HG02759 (cell line): ENCODE measurements around the gene STAC2.

Experiments used
- ATAC-seq: cut with Tn5 transposase; IDR thresholded peaks from one replicate; pipeline ENCODE4 v1.9.1; 2021; ENCODE audit warnings: mild to moderate bottlenecking, moderate library complexity; ENCODE audit not compliant: unreplicated experiment

Gene STAC2

DNA sequence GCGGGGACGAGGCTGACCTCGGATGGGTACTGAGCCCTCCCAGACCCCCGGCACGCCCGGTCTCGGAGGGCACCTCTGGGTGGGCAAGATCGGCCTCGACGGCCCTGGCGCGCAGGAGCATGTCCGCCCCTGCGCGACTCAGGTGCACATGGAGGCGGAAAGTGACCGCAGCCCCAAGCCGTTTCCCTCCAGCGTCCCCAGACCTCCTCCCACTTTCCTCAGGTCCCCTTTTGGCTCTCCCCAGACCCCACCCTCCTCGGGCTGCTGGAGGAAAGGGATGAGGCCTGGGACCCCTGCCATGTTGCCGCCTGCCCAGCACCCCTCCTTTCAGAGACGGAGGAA, 15.7 kb downstream of the STAC2 start:
- ATAC-seq, result no peak

DNA sequence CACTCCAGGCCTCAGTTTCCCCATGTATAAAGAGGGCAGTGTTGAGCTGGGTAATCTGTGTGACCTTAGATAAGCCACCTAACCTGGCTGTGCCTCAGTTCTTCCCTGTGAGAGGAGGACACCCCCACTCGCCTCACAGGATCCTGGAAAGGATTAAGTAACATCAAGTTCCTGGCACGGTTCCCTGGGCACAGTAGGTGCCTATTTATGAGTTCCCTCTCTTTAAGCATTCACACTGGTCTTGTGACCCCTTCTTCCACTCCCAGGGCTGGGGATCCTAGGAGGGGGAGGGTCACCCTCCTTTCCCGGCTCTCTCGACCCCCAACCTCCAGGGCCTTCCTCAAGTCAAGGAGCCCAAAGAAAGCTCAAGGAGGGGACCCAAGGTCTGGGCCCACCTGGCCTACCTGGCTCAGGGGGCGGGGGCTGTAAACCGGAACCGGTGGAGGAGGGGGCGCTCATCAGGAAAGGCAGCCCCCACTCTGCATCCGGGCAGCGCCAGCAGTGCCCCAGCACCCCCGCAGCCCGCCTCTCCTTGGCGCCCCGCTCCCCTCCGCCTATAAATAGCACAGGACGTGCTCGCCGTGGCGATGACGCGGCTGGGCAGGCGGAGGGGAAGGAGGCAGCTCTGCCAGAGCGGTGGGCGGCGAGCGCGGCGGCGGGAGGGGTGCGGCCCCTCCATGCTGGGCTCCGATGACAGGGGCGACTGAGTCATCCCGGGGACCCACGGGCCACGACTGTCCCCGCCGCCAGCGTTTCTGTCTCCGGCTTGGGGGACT, 16.2 kb downstream of the STAC2 start:
- ATAC-seq, result no peak

DNA sequence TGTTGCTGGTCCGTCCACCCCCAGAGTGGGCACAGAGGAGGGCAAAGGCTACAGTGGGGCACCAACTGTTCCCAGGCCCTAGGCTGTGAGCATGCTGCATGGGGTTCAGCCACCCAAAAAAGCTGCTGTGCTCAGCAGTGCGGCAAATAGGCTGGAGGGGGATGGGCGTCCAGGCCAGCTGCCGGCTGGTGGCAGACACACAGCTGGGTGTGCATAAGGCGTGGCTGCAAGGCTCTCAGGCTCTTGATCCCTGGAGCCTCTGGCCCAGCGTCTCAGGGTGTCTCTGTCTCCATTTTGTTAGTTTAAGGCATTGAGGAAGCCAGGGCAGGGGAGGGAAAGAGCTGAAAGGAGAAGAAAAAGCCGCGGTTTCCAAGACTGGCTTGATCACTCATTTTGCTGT, 16.9 kb downstream of the STAC2 start:
- peak; percentile 51 for ATAC-seq

DNA sequence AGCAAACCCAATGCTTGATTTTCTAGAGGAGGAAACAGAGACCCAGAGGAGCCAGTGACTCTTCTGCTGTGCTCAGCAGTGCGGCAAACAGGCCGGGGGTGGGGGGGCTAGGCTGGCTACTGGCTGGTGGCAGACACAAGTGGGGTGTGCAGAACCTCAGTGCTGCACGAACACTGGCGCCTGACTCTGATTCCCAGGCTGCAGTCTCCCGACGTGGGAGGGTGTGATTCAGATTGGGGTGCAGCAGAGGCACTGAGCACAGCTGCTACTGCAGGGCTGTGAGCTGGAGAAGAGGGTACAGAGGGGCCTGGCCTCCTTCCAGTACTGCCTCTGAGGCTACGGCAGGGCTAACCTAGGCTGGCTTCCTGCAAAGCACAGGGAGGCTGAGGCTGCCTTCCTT, 17.6 kb downstream of the STAC2 start:
- ATAC-seq, result no peak

DNA sequence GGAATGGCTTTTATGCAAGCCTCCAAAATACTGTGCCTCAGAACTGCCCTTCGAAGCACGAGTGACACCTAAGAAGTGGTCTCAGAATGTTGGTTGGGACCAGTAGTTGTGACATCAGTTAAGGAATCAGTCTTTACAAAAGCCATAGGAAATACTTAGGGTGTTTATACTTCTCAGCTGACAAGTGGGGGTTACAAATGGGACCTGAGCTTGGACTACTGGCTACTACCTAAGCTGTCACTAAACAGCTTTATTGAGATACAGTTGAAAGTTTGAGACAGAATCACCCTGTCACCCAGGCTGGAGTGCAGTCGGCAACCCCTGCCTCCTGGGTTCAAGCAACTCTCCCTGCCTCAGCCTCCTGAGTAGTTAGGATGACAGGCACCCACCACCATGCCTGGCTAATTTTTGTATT, 20.6 kb downstream of the STAC2 start:
- no peak for ATAC-seq

DNA sequence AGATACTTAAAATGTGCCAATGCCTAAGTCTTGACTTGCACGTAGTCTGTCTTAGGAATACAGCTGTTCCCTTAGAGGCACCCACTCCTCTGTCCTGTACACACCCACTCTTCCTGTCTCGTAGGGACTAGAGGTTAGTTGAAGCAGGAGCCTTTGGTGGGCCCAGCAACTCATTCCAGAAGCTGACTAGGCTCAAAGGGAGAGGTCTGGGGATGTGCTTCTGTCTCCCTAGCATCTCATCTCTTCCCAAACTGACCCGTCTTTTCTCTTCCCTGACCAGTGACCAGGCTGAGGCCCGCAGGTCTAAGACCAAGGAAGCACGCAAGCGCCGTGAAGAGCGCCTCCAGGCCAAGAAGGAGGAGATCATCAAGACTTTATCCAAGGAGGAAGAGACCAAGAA, 21.5 kb downstream of the STAC2 start:
- ATAC-seq, result no peak

DNA sequence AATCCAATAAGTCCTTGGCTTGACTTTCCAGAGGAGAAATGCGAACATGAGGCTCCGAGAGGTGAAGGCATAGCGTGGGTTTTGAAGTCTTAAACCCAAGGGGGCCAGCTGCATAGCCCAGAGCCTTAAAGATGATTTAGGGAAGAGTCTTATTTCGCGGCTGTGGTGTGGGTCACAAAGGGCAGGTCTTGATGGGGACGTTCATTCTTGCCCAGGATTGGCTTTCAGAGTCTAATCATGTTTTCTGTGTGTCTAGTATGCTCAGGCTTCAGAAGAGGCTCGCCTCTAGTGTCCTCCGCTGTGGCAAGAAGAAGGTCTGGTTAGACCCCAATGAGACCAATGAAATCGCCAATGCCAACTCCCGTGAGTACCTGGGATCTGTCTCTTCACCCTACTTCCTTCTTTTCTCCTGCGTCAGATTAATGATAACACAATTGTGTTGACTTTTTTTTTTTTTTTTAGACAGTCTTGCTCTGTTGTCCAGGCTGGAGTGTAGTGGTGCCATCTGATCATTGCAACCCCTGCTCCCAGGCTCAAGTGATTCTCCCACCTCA, 24.7 kb downstream of the STAC2 start:
- no peak for ATAC-seq

DNA sequence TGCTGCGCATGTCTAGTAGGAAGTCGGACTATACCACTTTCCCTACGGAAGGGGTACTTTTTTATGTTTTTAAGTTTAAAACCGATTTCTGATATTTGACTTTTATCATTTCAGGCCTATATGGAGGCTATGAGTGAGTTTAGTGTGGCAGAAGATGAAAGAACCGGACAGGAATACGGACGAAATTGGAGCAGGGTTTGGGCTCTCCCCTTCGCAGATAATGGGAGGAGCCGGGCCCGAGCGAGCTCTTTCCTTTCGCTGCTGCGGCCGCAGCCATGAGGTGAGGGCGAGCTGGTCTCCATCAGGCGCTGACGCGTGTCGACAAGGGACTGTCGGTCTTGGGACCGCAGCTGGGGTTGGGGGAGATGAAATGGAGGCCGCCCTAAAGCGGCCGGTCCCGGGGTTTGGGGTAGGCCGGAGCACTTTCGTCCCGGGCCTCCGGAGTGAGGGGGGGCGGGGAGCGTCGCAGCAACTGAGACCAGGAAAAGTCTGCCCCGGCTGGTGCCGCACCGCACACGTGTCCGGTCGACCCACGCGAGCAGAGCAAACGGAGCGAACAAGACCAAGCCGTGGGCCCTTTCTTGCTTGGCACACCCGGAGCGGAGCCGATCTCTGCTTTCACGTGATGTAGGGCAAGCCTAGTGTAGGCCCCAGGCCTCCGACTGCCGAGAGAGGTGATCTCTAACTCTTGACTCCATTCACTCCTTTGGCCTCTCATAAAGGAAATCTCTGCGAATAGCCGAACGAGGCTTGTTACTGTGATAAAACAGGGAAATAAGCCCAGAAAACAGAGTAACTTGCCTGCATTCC, 25.5 kb downstream of the STAC2 start, which contains the start of gene RPL19:
Gene RPL19 (plus strand): TSS at position 214 of the 810 bp plus-strand sequence. CDS start 62 bp downstream, at position 276.
- peak; percentile 67 for ATAC-seq

DNA sequence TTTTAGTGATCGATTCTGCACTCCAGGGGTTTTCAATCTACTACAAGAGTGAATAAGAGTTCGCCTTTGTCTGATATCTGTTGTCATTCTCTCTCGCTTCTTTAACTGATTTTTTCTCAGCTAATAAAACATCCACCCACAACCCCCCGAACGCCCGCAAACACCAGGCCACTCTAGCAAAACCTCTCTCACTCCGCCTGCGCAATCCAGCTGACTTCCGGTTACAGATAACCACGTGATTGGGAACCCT, 26.0 kb downstream of the STAC2 start:
- ATAC-seq, result peak; percentile 62

DNA sequence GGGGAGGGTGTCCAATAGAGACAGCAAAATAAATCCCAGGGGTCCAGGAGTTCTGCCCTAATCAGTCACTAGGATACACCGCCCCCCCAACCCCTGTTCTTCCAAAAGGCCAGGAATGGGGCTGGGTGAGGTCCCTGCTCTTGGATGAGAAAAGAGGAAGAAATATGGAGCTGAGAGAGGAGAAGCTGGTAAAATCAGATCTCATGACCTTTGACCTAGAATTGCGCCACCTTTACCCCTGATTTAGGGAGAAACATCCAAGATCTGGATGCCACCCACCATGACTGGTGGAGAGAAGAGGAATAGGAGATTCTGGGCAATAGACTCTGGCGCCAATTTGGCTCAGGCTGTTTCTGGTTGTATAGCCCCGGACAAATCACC, 27.6 kb downstream of the STAC2 start:
- ATAC-seq, result no peak

DNA sequence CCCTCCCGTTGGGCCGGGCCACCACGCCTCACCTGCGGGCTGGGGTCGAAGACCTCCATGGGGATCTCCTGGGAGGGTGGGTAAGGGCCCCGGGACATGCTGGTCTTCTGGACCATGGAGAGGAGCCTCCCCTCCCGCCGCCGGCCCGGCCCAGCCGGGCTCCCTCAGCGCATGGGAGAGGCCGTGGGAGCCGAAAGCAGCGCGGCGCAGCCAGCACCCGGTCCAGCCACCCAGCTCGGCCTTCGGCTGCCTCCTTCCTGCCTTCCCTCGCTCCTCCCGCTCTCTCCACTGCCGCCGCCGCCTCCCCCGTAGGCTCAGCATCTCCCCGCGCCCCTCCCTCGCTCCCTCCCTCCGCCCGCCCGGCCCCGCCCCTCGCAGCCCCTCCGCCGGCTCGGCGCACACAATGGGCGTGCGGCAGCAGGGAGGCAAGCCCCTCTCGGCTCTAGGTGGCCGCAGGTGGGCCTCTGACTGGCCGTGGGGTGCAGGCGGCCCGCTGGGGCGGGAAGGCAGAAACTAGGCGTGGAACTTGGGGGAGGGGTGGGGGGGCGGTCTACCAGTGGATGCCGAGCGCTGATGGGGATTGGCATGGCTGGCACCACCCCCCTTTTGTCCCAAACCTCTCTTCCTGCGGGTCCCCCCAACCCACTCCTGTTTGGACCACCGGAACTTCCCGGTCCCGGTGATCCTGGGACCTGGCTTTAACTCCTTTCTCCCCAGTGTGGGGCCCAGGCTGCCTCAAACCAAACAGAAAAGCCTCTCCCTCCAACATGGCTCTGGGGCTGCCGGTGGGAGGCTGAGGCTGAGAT, 28.2 kb downstream of the STAC2 start, which contains the start of gene CACNB1:
Gene CACNB1 (minus strand): TSS at position 290 of the 806 bp plus-strand sequence. CDS start 174 bp downstream, at position 116.
- ATAC-seq, result peak; percentile 42

DNA sequence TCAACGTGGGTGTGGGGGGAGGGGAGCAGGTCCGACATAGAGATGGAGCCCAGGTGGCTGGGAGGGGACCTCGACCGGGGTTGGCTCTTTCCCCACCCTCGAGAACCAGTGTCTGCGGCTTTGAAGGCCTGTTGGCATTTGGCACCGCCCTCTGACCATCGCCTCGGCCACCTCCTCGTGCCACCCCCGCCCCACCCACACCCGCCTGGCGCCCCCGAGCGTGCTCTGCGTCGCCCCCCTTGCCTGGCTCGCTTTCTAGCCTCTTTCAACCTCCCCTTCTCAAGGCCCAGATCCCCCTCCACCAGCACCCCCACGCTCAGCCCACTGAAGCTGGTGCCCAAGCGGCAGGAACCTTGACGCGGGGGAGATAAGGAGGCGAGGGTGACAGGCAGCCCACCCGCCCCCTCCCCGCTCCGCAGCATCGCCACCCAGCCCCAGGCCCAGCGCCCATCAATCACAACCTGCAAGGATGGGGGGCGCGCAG, 28.9 kb downstream of the STAC2 start:
- ATAC-seq, result no peak

DNA sequence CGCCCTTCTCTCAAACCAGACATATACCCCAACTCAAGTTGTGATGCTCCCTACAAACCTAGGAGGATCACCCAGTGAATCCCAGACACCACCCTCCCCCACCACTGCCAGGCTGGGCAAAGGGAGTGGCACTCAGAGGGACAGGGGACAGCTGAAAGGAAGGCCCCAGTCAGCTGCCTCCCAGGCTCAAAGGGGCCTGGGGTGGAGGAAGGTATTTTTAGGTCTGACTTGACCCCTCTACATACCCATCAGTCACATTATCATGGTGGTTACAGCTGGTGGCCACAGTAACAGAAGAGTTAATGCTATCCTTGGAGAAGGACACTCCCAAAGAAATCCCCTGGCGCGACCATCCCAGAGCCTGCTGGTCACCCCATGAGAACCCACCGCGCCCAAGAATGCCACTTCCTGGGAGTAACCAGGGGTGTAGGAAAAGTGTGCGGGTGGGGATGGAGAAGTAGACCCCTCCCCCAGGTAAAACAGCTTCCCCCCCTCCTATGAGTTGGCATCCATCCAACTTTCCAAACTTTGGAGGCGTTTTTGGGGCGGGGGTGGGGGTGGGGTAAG, 29.4 kb downstream of the STAC2 start:
- no peak for ATAC-seq

DNA sequence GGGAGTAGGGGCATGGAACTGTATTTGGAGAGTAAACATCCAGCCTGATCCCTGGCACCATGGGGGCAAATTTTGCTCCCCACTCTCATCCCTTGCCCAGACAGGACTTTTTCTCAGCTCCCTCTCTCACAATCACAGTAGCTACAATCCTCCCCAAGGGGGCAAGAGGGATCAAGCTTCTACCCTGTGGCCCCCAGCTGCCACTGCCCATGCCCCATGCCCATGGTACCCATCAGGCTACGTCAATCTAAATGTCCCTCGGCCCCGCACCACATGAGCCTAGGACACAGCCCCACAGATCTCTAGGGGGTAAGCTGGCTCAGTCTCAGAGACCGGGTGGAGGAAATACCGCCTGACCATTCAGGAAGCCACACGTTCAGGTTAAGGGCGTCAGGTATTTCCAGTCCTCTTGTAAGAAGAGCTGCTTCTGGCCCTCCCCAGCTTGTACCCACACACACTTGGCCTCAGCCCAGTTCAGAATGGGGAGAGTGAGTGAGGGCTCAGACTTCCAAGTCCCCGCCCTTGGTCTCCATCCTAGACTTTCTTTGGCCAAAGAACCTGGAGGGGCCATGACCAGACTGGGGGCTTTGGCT, 30.1 kb downstream of the STAC2 start:
- no peak for ATAC-seq

DNA sequence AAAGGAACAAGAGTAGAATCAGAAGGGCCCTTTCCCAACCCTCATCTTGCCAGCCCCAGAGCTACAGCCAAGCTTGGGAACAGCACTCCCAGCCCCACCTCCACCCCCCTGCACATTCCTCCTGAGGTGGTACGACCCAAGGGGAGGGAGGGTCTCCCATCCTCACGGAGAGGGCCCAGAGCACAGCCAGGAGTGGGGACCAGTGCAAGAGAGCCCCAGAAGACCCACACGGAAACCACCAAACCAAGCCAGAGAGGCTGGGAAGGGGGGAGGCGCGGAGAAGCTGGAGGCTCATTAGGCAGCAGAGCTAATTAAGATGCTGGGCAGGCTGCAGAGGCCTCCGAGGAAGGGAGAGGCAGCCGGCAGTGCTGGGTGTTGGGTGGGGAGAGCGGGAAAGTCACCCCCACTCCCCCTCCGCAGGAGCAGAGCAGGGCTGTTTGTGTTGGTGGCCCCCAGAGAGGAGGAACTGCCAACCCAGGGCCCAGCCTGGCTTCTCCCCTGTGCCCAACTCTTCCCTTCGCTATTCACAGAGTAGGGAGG, 30.7 kb downstream of the STAC2 start:
- ATAC-seq, result no peak

DNA sequence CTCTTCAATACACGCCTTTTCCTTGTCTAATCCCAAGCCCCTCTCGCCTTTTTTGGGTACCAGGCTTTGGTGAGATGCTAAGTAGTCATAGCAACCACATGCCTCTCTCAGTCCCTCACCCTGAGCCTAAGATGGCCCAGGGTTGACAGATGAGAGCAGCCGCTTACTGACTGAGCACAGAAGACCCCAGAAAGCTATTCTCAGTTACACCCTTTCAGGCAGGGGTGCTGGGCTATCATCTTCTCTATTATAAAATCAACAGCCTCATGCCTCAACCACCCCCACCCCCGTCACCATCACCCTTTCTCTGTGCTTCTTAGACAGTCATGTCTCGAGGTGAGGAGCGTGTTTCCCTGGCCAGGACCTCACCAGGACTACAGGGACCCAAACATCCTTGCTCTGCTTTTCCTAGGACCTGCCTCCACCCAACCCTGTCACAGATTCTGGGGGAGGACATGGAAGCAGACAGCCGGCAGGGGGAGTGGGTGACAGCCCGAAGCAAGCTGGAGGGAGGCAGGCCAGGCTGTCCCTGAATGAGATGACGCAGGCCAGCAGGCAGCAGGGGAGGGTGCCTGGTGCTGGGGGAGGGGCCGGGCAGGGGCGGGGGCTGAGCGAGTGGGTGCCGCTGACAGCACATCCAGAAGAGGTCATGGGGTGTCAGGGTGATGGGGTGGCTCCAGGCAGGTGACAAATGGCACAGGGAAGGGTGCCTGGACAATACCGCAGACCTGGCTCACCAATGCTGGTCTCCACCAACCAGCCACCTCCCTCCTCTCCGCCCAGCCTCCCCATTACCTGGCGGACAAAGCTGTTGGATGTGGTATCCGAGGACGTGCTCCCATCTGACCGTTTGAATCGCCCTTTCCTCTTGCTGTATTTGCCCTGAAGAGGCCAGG, 31.4 kb downstream of the STAC2 start:
- ATAC-seq, result no peak

DNA sequence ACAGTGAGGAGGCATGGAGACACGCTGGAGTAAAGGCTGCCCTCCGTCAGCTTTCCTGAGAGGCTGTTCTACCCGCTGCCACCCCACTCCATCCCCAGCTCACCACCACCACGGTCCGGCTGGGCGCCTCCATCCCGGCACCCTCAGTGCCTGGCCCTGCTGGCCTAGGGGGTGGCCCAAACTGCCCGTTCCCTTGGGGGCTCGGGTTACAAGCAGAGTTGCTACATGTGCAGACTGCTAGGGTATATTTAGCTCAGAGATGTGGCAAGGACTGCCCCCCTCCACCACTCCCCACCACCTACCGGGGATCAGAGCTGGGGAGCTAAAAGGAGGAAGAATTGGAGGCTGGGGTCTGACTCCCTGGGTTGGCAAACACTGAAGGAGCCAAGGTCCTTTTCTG, 32.4 kb downstream of the STAC2 start:
- ATAC-seq, result no peak

DNA sequence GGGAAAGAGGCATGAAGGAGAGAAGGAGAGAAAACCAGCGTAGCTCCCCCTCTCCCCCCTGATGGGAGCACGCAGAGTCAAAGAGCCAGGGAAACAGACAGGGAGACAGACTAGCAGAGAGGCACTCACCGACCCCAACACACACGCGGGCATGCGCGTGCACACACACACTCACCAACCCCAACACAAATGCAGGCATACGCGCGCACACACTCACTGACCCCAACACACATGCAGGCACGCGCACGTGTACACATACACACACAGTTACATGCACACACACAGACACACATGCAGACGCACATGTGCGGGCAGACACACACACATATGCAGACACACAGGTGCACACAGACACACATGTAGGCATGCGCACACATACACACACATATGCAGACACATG, 32.8 kb downstream of the STAC2 start:
- ATAC-seq, result no peak
